Measurements from ENCODE around the gene FTO. TPM values are rescaled to one million over a fixed set of nuclear protein-coding genes. Genes with fewer than 3 reads are reported as not detected.

Gene FTO
- total RNA-seq, 4 donors from 2014 or later: 63.2 to 151 (median 105) TPM

- TF ChIP-seq POLR2A (IDR thresholded peaks at IDR 0.05) (no peak), CTCF (IDR thresholded peaks at IDR 0.05) (no peak)
- intact Hi-C loops (cut with DNase I; ENCODE audit: low total_unique reads): no loop called here
- Histone ChIP-seq H3K36me3 (no peaks in the 10 kb centered on the region), H3K4me1 (peaks cover 0 to 5% of the 10 kb centered on the region in 2 donors), H3K27ac (no peak overlapping the region), H3K9me3 (no peaks in the 10 kb centered on the region), H3K27me3 (no peaks in the 10 kb centered on the region), H3K4me3 (no peak overlapping the region)
- no peak for DNase-seq
These were observed 101.8 kb downstream of the FTO start for GRCh38 chr16:53805752-53806151.

- Histone ChIP-seq H3K4me1 (peaks cover 0 to 5% of the 10 kb centered on the region in 2 donors), H3K27me3 (no peaks in the 10 kb centered on the region), H3K9me3 (no peaks in the 10 kb centered on the region), H3K27ac (no peak overlapping the region), H3K36me3 (no peaks in the 10 kb centered on the region), H3K4me3 (no peak overlapping the region)
- intact Hi-C loops (cut with DNase I; ENCODE audit: low total_unique reads): no loop called here
- TF ChIP-seq POLR2A (IDR thresholded peaks at IDR 0.05) (no peak), CTCF (IDR thresholded peaks at IDR 0.05) (no peak)
- DNase-seq: no peak
These were observed 105.4 kb downstream of the FTO start for GRCh38 chr16:53809088-53809932.

- no peaks in the 10 kb centered on the region for H3K27me3 ChIP-seq
- TF ChIP-seq POLR2A (IDR thresholded peaks at IDR 0.05) (no peak), CTCF (IDR thresholded peaks at IDR 0.05) (no peak)
- H3K4me1 ChIP-seq: no peaks in the 10 kb centered on the region
- no peak overlapping the region for H3K27ac ChIP-seq
- intact Hi-C loops (cut with DNase I; ENCODE audit: low total_unique reads): no loop called here
- H3K36me3 ChIP-seq: no peaks in the 10 kb centered on the region
- DNase-seq: no peak
- no peak overlapping the region for H3K4me3 ChIP-seq
- H3K9me3 ChIP-seq: no peaks in the 10 kb centered on the region
These were observed 109.0 kb downstream of the FTO start for GRCh38 chr16:53812914-53813313.

GRCh38 chr16:53814801-53815200, 110.8 kb downstream of the FTO start:
- Histone ChIP-seq H3K36me3 (no peaks in the 10 kb centered on the region), H3K4me1 (no peaks in the 10 kb centered on the region), H3K27ac (no peak overlapping the region), H3K9me3 (no peaks in the 10 kb centered on the region), H3K4me3 (no peak overlapping the region), H3K27me3 (no peaks in the 10 kb centered on the region)
- intact Hi-C loops (cut with DNase I; ENCODE audit: low total_unique reads): no loop called here
- no peak for DNase-seq
- no peak for TF ChIP-seq CTCF (IDR thresholded peaks at IDR 0.05)
- TF ChIP-seq POLR2A (IDR thresholded peaks at IDR 0.05): no peak

- Histone ChIP-seq H3K27me3 (no peaks in the 10 kb centered on the region), H3K27ac (no peak overlapping the region), H3K36me3 (no peaks in the 10 kb centered on the region), H3K4me3 (no peak overlapping the region), H3K4me1 (no peaks in the 10 kb centered on the region), H3K9me3 (no peaks in the 10 kb centered on the region)
- intact Hi-C loops (cut with DNase I; ENCODE audit: low total_unique reads): no loop called here
- TF ChIP-seq CTCF (IDR thresholded peaks at IDR 0.05) (no peak), POLR2A (IDR thresholded peaks at IDR 0.05) (no peak)
- no peak for DNase-seq
These were observed 112.4 kb downstream of the FTO start for GRCh38 chr16:53816211-53816836.

Measured in uterus (tissue), 4 donors.